Measurements from ENCODE around the gene CNTN5.
"Not testable (repeated sequence)": the region's sequence is repeated elsewhere in the genome, so short reads cannot be mapped to it uniquely, and the experiment has no call there.

Gene CNTN5

GRCh38 chr11:99739464-99740089 lies 718.8 kb downstream of the CNTN5 start:
- DNase-seq (ENCODE audit: low read depth in 2 of 2) = no peak

GRCh38 chr11:99742501-99742900 lies 721.8 kb downstream of the CNTN5 start:
- DNase-seq (ENCODE audit: low read depth in 2 of 2) = no peak

- no peak for DNase-seq (ENCODE audit: low read depth in 2 of 2)
These were observed 739.0 kb downstream of the CNTN5 start for GRCh38 chr11:99759787-99760186.

- DNase-seq (ENCODE audit: low read depth in 2 of 2) = no peak
These were observed 746.1 kb downstream of the CNTN5 start for GRCh38 chr11:99766811-99767210.

GRCh38 chr11:99773646-99774045 lies 752.9 kb downstream of the CNTN5 start:
- DNase-seq (ENCODE audit: low read depth in 2 of 2) = no peak

GRCh38 chr11:99781074-99781473 lies 760.3 kb downstream of the CNTN5 start:
- DNase-seq (ENCODE audit: low read depth in 2 of 2) = no peak

GRCh38 chr11:99791354-99791753 lies 770.6 kb downstream of the CNTN5 start:
- DNase-seq (ENCODE audit: low read depth in 2 of 2) = no peak

- no peak for DNase-seq (ENCODE audit: low read depth in 2 of 2)
These were observed 775.2 kb downstream of the CNTN5 start for GRCh38 chr11:99795999-99796398.

- DNase-seq (ENCODE audit: low read depth in 2 of 2) = no peak
These were observed 782.8 kb downstream of the CNTN5 start for GRCh38 chr11:99803501-99803900.

GRCh38 chr11:99812516-99812915 lies 791.8 kb downstream of the CNTN5 start:
- DNase-seq (ENCODE audit: low read depth in 2 of 2) = no peak

GRCh38 chr11:99814021-99814420 lies 793.3 kb downstream of the CNTN5 start:
- DNase-seq (ENCODE audit: low read depth in 2 of 2) = no peak

GRCh38 chr11:99814738-99815137 lies 794.0 kb downstream of the CNTN5 start:
- no peak for DNase-seq (ENCODE audit: low read depth in 2 of 2)

GRCh38 chr11:99818991-99819390 lies 798.2 kb downstream of the CNTN5 start:
- no peak for DNase-seq (ENCODE audit: low read depth in 2 of 2)

GRCh38 chr11:99822846-99823565 lies 802.3 kb downstream of the CNTN5 start:
- no peak for DNase-seq (ENCODE audit: low read depth in 2 of 2)

- not testable (repeated sequence) for DNase-seq (ENCODE audit: low read depth in 2 of 2)
These were observed 816.0 kb downstream of the CNTN5 start for GRCh38 chr11:99836739-99837138.

- no peak for DNase-seq (ENCODE audit: low read depth in 2 of 2)
These were observed 821.1 kb downstream of the CNTN5 start for GRCh38 chr11:99841885-99842284.

- no peak for DNase-seq (ENCODE audit: low read depth in 2 of 2)
These were observed 845.2 kb downstream of the CNTN5 start for GRCh38 chr11:99865951-99866350.

- no peak for DNase-seq (ENCODE audit: low read depth in 2 of 2)
These were observed 860.9 kb downstream of the CNTN5 start for GRCh38 chr11:99881610-99882009.

GRCh38 chr11:99884750-99885149 lies 864.0 kb downstream of the CNTN5 start:
- no peak for DNase-seq (ENCODE audit: low read depth in 2 of 2)

GRCh38 chr11:99887481-99887880 lies 866.7 kb downstream of the CNTN5 start:
- no peak for DNase-seq (ENCODE audit: low read depth in 2 of 2)

GRCh38 chr11:99893811-99894210 lies 873.1 kb downstream of the CNTN5 start:
- DNase-seq (ENCODE audit: low read depth in 2 of 2) = no peak

- DNase-seq (ENCODE audit: low read depth in 2 of 2) = no peak
These were observed 880.4 kb downstream of the CNTN5 start for GRCh38 chr11:99901175-99901574.

GRCh38 chr11:99911116-99911515 lies 890.4 kb downstream of the CNTN5 start:
- DNase-seq (ENCODE audit: low read depth in 2 of 2) = no peak

GRCh38 chr11:99916078-99916477 lies 895.3 kb downstream of the CNTN5 start:
- no peak for DNase-seq (ENCODE audit: low read depth in 2 of 2)
